IMR-90 (cell line): ENCODE measurements around the gene BMP7. TPM values are rescaled to one million over a fixed set of nuclear protein-coding genes. Genes with fewer than 3 reads are reported as not detected.

Source experiments
- ATAC-seq: fragments of 200-7000 bp; cut with Tn5 transposase; 2 replicates; pipeline ENCODE4 v1.9.1; 2020; ENCODE audit warnings: low read depth, mild to moderate bottlenecking, moderate library complexity
- BruUV-seq: library from RNA; stranded (reverse); fragments of 400-500 nt; replicated peaks from 2 replicates; lab custom pipeline; 2021; lab: Mats Ljungman, UMichigan
- CTCF ChIA-PET: fragments of 300-600 bp; formaldehyde crosslinking; extraction: SDS; loops from one replicate; lab custom pipeline; 2021; ENCODE audit warnings: antibody characterized with exemption; lab: Yijun Ruan, JAX
- POLR2A ChIA-PET: fragments of 300-600 bp; sonication (Branson Sonifier 250); formaldehyde crosslinking; loops from one replicate; lab custom pipeline; 2022; ENCODE audit warnings: antibody characterized with exemption; ENCODE audit not compliant: unreplicated experiment; lab: Charles Lee
- DNase-seq: peaks from one replicate; pipeline ENCODE4 v3.0.0; 2013
- H2AFZ ChIP-seq: replicated peaks from 2 replicates; pipeline ENCODE3; 2013; ENCODE audit warnings: low read length, mild to moderate bottlenecking; ENCODE audit not compliant: poor library complexity
- H2AK5ac ChIP-seq: 2 replicates; pipeline ENCODE4 v1.6.1; 2013; ENCODE audit warnings: low read depth, low read length, inconsistent platforms
- H2AK9ac ChIP-seq: replicated peaks from 2 replicates; pipeline ENCODE3; 2013; ENCODE audit warnings: mild to moderate bottlenecking, low read depth, low read length, moderate library complexity; ENCODE audit not compliant: poor library complexity
- H2BK120ac ChIP-seq: 2 replicates; pipeline ENCODE4 v1.6.1; 2013; ENCODE audit warnings: low read depth, low read length, inconsistent platforms
- H2BK15ac ChIP-seq: 3 replicates; pipeline ENCODE4 v1.6.1; 2013; ENCODE audit warnings: low read depth, low read length, inconsistent platforms
- H2BK20ac ChIP-seq: 2 replicates; pipeline ENCODE4 v1.6.1; 2013; ENCODE audit warnings: low read depth, mild to moderate bottlenecking, inconsistent platforms, low read length, moderate library complexity
- H2BK5ac ChIP-seq: 2 replicates; pipeline ENCODE4 v1.6.1; 2013; ENCODE audit warnings: mild to moderate bottlenecking, low read depth, low read length, inconsistent platforms; ENCODE audit not compliant: poor library complexity, severe bottlenecking
- H3K14ac ChIP-seq: replicated peaks from 2 replicates; pipeline ENCODE4 v1.6.1; 2013; ENCODE audit warnings: low read depth, low read length, inconsistent platforms
- H3K18ac ChIP-seq: 2 replicates; pipeline ENCODE4 v1.6.1; 2013; ENCODE audit warnings: low read depth, low read length, control low read depth
- H3K23ac ChIP-seq: 2 replicates; pipeline ENCODE4 v1.6.1; 2013; ENCODE audit warnings: low read depth, low read length, inconsistent platforms
- H3K27ac ChIP-seq: 2 replicates; pipeline ENCODE4 v1.5.1; 2013; ENCODE audit warnings: mild to moderate bottlenecking, control low read depth, low read length; ENCODE audit not compliant: insufficient read depth
- H3K27me3 ChIP-seq: 2 replicates; pipeline ENCODE4 v1.6.1; 2013; ENCODE audit warnings: low read length; ENCODE audit not compliant: control insufficient read depth, insufficient read depth
- H3K36me3 ChIP-seq: 2 replicates; pipeline ENCODE4 v1.6.1; 2013; ENCODE audit warnings: low read length, mixed read lengths; ENCODE audit not compliant: control insufficient read depth, insufficient read depth
- H3K4ac ChIP-seq: 2 replicates; pipeline ENCODE4 v1.6.1; 2013; ENCODE audit warnings: low read depth, low read length, inconsistent platforms
- H3K4me1 ChIP-seq: 2 replicates; pipeline ENCODE4 v1.6.1; 2013; ENCODE audit warnings: low read length, mixed read lengths; ENCODE audit not compliant: control insufficient read depth, insufficient read depth
- H3K4me2 ChIP-seq: 2 replicates; pipeline ENCODE4 v1.6.1; 2013; ENCODE audit warnings: low read depth, mild to moderate bottlenecking, control low read depth, low read length, moderate library complexity
- H3K4me3 ChIP-seq: 2 replicates; pipeline ENCODE4 v1.5.1; 2013; ENCODE audit warnings: low read depth, mild to moderate bottlenecking, control low read depth, low read length, moderate library complexity; ENCODE audit not compliant: insufficient read depth
- H3K56ac ChIP-seq: 2 replicates; pipeline ENCODE4 v1.6.1; 2013; ENCODE audit warnings: low read length, inconsistent platforms; ENCODE audit not compliant: insufficient read depth; ENCODE audit errors: extremely low read depth
- H3K79me1 ChIP-seq, 2 experiments: 2 replicates each; pipeline ENCODE4 v1.6.1; 2013; ENCODE audit warnings: low read length in 2 of 2, inconsistent platforms in 1 of 2, low read depth in 1 of 2
- H3K9ac ChIP-seq: 2 replicates; pipeline ENCODE4 v1.6.1; 2013; ENCODE audit warnings: low read depth, low read length, control low read depth
- H3K9me1 ChIP-seq: 2 replicates; pipeline ENCODE4 v1.6.1; 2013; ENCODE audit warnings: low read length, inconsistent platforms; ENCODE audit not compliant: insufficient read depth
- H3K9me3 ChIP-seq: 2 replicates; pipeline ENCODE4 v1.6.1; 2013; ENCODE audit warnings: low read length; ENCODE audit not compliant: control insufficient read depth, insufficient read depth
- H4K20me1 ChIP-seq: 2 replicates; pipeline ENCODE4 v1.6.1; 2013; ENCODE audit warnings: low read length, inconsistent platforms; ENCODE audit not compliant: insufficient read depth
- H4K5ac ChIP-seq: 2 replicates; pipeline ENCODE4 v1.6.1; 2013; ENCODE audit warnings: mild to moderate bottlenecking, low read depth, low read length, control low read depth
- H4K8ac ChIP-seq, 2 experiments: 2 replicates each; pipeline ENCODE4 v1.6.1; 2013; ENCODE audit warnings: low read depth in 2 of 2, low read length in 2 of 2, control low read depth in 1 of 2, inconsistent platforms in 1 of 2
- H4K91ac ChIP-seq: 2 replicates; pipeline ENCODE4 v1.6.1; 2013; ENCODE audit warnings: low read depth, low read length, inconsistent platforms; ENCODE audit not compliant: insufficient read depth
- BHLHE40 ChIP-seq: fragments of 150-350 bp; IDR thresholded peaks from 2 replicates; pipeline ENCODE4 v1.6.1; 2016; ENCODE audit warnings: mild to moderate bottlenecking, low read depth, low read length
- CEBPB ChIP-seq: IDR thresholded peaks from 2 replicates; pipeline ENCODE4 v1.6.1; 2012; ENCODE audit warnings: low read depth, low read length, improper control_type of control experiment
- CHD1 ChIP-seq: IDR thresholded peaks from 2 replicates; pipeline ENCODE4 v1.6.1; 2012; ENCODE audit warnings: low read depth, low read length, improper control_type of control experiment
- ELK1 ChIP-seq: fragments of 150-350 bp; IDR thresholded peaks from 2 replicates; pipeline ENCODE4 v1.6.1; 2016; ENCODE audit warnings: low read depth, mild to moderate bottlenecking, low read length, moderate library complexity, borderline replicate concordance
- FOS ChIP-seq: fragments of 150-350 bp; IDR thresholded peaks from 2 replicates; pipeline ENCODE4 v1.6.1; 2016; ENCODE audit warnings: low read depth, low read length
- MAFK ChIP-seq: IDR thresholded peaks from 2 replicates; pipeline ENCODE4 v1.6.1; 2012; ENCODE audit warnings: low read depth, low read length, improper control_type of control experiment
- MAZ ChIP-seq: IDR thresholded peaks from 2 replicates; pipeline ENCODE4 v1.6.1; 2012; ENCODE audit warnings: low read depth, mild to moderate bottlenecking, low read length, improper control_type of control experiment, moderate library complexity, borderline replicate concordance
- MXI1 ChIP-seq: IDR thresholded peaks from 2 replicates; pipeline ENCODE4 v1.6.1; 2012; ENCODE audit warnings: low read depth, mild to moderate bottlenecking, low read length, moderate library complexity, borderline replicate concordance
- POLR2A ChIP-seq: IDR thresholded peaks from 2 replicates; pipeline ENCODE4 v1.6.1; 2012; ENCODE audit warnings: mild to moderate bottlenecking, low read depth, low read length
- RFX5 ChIP-seq: IDR thresholded peaks from 2 replicates; pipeline ENCODE4 v1.8.0; 2012; ENCODE audit warnings: low read depth, mild to moderate bottlenecking, low read length, moderate library complexity
- SMC3 ChIP-seq: fragments of 150-350 bp; IDR thresholded peaks from 2 replicates; pipeline ENCODE4 v1.6.1; 2016; ENCODE audit warnings: low read depth, mild to moderate bottlenecking, antibody characterized with exemption, low read length, moderate library complexity
- USF2 ChIP-seq: fragments of 150-350 bp; IDR thresholded peaks from 2 replicates; pipeline ENCODE4 v1.6.1; 2017; ENCODE audit warnings: mild to moderate bottlenecking, antibody characterized with exemption, low read length, low read depth
- WGBS, 2 experiments: methylation state at CpG; one replicate each; pipeline versions ENCODE4 v1.1.5 to v1.1.7; 2013; ENCODE audit warnings: missing lambda C conversion rate in 2 of 2; ENCODE audit not compliant: insufficient read length in 1 of 2; ENCODE audit errors: extremely low coverage in 2 of 2; 5-methylcytosine and 5-hydroxymethylcytosine counted together
- dilution Hi-C: fragments of 300-500 bp; cut with HindIII; formaldehyde crosslinking; loops from one replicate; pipeline ENCODE4 v1.14.3; 2018; ENCODE audit warnings: low sequenced_read_pairs; ENCODE audit not compliant: unreplicated experiment
- in situ Hi-C: fragments of 300-500 bp; cut with MboI; formaldehyde crosslinking; loops from 3 replicates; pipeline ENCODE4 v1.14.3; 2019; ENCODE audit warnings: low sequenced_read_pairs, inconsistent platforms, mixed read lengths
- intact Hi-C: fragments of 100-400 bp; cut with micrococcal nuclease; formaldehyde crosslinking; loops from 2 replicates; pipeline ENCODE4 v1.10.0; 2022
- polyA plus RNA-seq, 3 experiments: library from polyadenylated mRNA; depleted of rRNA; stranded (reverse); fragments of >200 nt; gene quantifications; 2 replicates each; pipeline ENCODE4 v1.2.3, GENCODE V29; 2012; ENCODE audit warnings: low replicate concordance in 1 of 3
- total RNA-seq: library from RNA; depleted of rRNA; stranded (reverse); fragments of >200 nt; gene quantifications from 2 replicates; pipeline ENCODE4 v1.2.3, GENCODE V29; 2012

The BMP7 gene
- total and polyA plus RNA-seq, 2 of the 4 experiments (the other 2 are of a cell fraction), result not detected

- H3K9me3 ChIP-seq, result no peaks in the 10 kb centered on the region
- H3K36me3 ChIP-seq, result no peaks in the 10 kb centered on the region
- H3K4me2 ChIP-seq, result no peak overlapping the region
- H3K4me3 ChIP-seq, result no peak overlapping the region
- 13% methylated on average over 4 of the region's 14 CpGs; no CpG with 5 or more reads in 1 of the 2 experiments for WGBS, 2 experiments
- H3K4ac ChIP-seq, result no peak overlapping the region
- DNase-seq (peak; percentile 20), ATAC-seq (no peak)
- no peak overlapping the region for H3K18ac ChIP-seq
- no peak overlapping the region for H3K9ac ChIP-seq
- TF ChIP-seq BHLHE40 (no peak), RFX5 (no peak), CEBPB (no peak), CHD1 (no peak), FOS (no peak), USF2 (no peak), SMC3 (no peak), MXI1 (no peak), MAZ (no peak), ELK1 (no peak), MAFK (no peak), POLR2A (no peak)
- peaks cover 58% of the 10 kb centered on the region for H3K27me3 ChIP-seq
- intact Hi-C loops, result no loop called here
- H2BK5ac ChIP-seq, result no peak overlapping the region
- H4K91ac ChIP-seq, result no peak overlapping the region
- no peak overlapping the region for H2BK20ac ChIP-seq
- H2AK5ac ChIP-seq, result no peak overlapping the region
- H4K20me1 ChIP-seq, result no peaks in the 10 kb centered on the region
- H3K79me1 ChIP-seq, result no peaks in the 10 kb centered on the region
- H3K4me1 ChIP-seq, result no peaks in the 10 kb centered on the region
- H2AFZ ChIP-seq, result no peak overlapping the region
- no peak overlapping the region for H4K5ac ChIP-seq
- no peak overlapping the region for H4K8ac ChIP-seq
- H3K56ac ChIP-seq, result no peak overlapping the region
- H3K27ac ChIP-seq, result no peak overlapping the region
- H3K23ac ChIP-seq, result no peak overlapping the region
- no peaks in the 10 kb centered on the region for H3K9me1 ChIP-seq
- no TSS peak for BruUV-seq
- CTCF ChIA-PET, result no interaction called here
- H2BK15ac ChIP-seq, result no peak overlapping the region
- dilution Hi-C loops, result no loop called here
- POLR2A ChIA-PET, result no interaction called here
- in situ Hi-C loops, result no loop called here
- no peak overlapping the region for H2AK9ac ChIP-seq
- H2BK120ac ChIP-seq, result no peak overlapping the region
- no peak overlapping the region for H3K14ac ChIP-seq
Measured at GRCh38 chr20:57260934-57261333, 5.5 kb downstream of the BMP7 start.
